Stimulated activated CD4-positive, alpha-beta T cell treated with anti-CD3 and anti-CD28 coated beads, Interleukin-1b, Interleukin-23, amount 100 ng/mL, for 48 hours (primary cell): ENCODE measurements around the gene GIPC2.
"Not testable (repeated sequence)": the region's sequence is repeated elsewhere in the genome, so short reads cannot be mapped to it uniquely, and the experiment has no call there.

Experiments
- DNase-seq: peaks from one replicate; pipeline ENCODE4 v3.0.0-alpha.2; 2020

GIPC2 gene

DNA sequence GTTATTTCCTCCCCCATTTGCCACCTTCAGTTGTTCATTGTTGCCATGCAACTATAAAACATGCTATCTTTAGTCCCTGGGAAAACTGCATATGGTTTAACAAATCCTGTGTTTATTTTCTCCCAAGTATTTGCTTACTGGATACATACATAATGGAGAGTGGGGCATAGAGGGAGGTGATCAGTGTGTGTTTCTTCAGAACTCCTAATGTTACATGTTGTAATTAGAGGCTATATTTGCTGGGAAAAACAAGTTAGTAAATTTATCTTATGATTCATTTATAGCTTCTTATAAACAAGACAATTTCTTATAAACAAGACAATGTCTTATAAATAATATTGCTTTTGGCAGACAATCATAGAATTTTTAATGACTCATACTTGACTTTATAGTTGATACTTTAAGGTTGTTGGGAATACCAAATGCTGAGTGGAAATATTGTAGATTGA is 7.3 kb upstream of the GIPC2 start:
- no peak for DNase-seq

DNA sequence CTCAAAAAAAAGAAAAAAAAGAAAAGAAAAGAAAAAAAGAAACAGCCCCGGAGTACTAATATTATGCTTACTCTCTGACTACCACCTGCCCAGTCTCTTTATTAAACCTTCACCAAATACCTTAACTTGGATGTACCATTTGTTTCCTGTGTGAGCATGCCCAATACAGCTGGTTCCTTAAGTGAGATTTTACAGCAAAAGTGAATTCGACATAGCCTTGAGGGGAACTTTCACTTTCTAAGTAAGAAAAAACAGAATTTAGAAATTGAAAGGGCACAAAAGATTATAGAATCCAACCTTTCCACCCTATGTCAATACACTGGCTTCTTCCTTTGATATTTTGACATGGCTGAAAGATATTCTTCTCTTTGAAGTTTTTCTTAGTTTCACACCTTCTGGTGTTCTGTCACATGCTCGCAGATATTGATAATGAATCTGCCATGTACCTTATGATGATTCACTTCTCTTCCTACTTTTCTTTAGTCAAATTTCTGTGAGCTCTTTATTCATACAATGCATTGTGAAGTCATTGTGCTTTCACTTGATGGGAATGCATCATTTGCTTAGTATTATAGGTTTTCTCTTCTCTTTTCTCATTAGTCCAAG is 5.2 kb upstream of the GIPC2 start:
- DNase-seq, result no peak

DNA sequence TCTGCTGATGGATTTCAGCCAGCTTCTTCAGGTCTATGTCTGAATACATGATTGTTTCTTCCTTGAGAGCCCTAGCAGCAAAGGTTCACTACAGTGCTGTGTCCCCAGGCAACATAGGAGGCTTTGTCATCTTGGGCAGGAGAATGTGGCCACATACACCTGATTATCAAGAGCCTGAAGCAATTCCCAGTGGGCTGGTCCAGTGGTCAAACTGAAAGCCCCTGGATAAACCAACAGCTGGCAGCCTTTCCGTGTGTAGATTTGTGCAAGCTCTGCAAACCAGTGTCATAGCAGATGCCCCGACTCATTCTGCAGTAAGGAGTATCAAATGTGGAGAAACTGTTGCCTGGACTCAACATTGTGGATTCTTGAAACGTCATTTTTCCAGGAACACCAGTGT is 2.3 kb upstream of the GIPC2 start:
- no peak for DNase-seq

DNA sequence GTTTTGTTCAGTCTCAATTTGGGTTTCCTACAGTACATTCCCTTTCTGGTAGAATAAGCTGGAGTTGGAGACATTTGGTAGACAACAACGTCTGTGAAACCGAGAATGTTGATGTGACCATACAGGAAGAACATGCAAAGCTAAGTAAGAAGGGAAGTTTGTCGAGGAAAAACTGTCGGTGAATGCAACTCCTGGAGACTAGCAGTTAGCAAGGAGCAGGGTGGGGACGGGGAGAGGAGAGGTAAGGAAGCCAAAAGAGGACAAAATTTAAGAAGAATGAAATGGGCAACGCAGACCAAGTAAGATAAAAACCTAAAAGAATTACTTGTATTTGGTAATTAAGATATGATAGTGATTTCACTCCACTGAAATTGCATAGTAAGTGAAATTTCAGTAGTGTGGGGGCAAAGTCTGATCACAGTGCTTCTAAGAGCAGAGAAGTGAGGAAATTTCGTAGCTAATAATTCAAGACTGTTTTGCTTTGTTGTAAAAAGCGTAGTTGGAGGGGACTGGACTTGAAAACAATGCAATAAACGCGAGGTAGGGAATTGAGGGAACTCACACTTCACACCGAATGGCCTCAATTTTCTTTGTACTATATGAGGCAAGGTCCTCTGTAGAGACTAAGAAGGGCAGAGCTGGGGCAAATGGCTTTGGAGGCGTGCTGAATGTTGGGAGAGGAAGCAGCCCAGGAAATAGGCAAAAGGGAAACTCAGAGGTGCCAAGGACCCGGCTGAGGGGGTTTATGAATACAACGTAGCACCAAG is 787 bp upstream of the GIPC2 start:
- DNase-seq, result no peak

DNA sequence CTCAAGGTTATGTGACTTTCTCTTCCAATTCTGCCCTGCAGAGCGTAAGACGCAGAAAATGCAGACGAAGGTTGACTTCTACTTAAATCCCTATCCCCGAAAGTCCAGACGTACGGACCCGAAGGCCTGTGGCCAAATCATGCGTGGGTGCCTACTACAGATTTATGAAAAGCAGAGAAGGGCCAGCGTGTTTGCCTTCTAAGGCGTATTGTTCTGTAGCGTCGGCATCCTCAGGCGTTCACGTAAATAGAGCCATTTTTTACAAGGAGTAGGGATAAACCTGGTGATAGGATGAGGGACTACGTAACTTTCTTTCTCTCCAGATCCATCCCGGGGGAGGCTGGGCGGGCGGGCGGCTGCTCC is 222 bp upstream of the GIPC2 start:
- no peak for DNase-seq

DNA sequence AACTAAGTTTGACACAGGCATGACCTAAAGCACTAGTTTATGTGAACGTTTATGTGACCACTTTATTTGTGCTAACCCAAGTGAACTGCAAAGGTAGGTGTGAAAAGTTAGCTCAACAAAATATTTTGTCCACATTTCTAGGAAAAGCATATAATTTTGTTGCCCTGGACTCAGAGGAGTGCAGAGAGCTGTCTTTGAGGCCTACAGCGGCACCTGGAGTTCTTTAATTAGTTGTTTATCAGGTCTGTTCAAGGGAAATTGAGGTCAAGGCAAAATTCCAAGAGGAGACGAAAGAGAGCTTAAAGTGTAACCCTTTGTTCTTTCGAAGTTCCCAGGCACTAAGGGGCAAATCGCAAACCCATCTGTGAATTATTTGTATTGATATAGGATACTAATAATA is 1.3 kb downstream of the GIPC2 start:
- no peak for DNase-seq

DNA sequence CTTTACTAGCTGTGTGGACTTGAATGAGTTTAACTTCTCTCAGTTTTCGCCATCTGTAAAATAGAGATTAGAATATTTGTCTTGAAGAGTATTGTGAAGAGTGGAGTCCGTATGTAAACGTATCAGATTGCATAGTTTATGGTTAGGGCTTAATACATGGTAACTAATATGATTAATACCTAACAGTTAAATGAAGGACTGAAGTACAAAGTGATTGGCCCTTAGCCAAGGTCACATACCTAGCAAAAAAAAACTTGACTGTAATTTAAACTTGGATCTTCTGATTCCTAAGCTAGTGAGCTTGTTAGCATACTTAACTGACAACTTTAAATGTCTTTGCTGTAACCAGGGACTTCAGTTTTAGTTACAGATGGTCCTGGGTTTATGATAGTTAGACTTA is 1.9 kb downstream of the GIPC2 start:
- no peak for DNase-seq

DNA sequence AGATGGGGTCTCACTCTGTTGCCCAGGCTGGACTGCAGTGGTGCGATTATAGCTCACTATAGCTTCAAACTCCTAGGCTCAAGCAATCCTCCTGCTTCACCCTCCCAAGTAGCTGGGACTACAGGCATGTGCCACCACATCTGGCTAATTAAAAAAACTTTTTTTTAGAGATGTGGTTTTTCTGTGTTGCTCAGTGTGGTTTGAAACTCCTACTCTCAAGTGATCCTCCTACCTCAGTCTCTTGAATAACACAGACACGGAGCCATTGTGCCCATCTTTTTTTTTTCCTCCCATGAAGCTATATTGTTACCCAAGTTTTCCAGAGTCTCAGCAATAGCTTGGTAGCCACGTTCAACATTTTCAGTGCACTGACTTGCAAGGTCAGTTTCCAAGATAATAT is 2.7 kb downstream of the GIPC2 start:
- DNase-seq, result no peak

DNA sequence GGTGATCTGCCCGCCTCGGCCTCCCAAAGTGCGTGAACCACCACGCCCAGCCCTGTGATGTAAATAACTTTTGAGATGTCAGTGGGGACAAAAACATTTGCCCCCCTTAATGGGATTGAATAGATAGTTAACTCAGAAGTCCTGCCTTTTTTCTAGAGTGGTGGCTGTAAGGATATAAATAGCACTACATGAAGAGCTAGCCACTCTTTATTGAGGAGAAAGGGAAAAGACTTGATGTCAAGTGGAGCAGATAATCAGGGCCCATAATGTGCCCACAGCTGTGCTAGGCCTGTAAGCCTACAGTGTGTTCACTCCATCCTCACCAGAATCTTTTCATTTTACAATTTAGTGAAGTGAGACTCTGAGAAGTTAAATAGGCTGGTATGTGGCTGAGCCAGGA is 3.6 kb downstream of the GIPC2 start:
- DNase-seq, result no peak

DNA sequence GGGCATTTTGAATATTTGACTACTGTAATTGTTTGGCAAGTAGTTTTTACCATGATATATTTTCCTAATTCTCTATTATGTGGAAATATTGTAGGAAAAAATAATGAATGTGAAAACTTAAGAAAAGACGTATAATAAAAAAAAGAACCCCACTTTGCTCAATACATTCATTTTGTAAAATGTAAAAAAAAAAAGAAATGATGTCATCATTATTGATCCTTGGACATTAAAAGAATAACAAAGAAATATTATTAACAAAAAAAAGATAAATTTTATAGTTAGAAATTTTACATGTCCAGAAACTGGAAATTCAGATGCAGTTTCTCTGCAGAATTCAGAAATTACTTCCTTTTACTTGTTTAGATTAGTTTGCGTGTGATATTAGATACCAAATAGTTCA is 5.2 kb downstream of the GIPC2 start:
- no peak for DNase-seq

DNA sequence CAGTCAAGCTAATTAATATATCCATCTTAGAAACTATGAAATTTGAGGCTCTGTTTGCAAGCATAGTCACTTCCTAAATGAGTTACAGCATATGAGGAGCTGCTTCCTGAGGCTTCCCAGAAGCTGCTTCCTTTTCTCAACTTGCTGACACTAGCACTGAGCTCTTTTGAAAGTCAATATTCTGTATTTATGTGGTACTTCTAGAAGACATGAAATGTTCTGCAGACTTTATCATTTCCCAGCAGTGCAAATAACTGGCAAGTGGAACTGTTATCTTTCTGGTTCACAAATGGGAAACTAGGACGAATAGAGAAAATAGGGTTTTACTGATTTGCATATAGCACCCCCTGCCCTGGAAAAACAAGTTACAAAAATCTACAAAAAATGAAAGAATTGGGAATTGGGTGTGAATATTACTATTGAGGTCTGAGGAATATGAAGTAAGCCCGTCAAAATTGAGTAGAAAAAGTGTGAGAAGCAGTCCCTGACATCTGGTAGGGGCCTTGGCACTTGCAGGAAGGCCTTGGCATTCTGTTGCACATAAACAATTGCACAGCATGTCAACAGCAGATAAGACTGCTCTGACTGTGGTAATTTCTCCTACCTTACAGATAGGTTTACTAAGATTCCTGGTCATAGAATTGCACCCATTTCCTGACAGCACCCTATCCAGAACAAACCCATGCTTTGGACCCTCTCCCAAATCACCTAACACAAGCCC is 7.1 kb downstream of the GIPC2 start:
- no peak for DNase-seq

DNA sequence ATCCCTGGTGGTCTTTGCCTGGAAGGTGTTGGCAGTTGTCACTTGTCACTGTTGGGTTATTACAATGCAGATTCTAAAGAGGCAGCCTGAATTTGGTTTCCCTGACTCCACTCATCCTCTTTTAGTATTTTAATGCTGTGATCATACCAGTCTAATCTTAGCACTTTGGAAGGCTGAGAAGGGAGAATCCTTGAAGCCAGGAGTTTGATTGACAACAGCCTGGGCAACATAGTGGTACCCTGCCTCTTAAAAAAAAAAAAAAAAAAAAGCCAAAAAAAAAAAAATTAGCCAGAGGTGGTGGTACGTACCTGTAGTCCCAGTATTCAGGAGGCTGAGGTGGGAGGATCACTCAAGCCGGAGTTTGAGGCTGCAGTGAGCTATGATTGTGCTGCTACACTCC is 7.7 kb downstream of the GIPC2 start:
- DNase-seq, result no peak

DNA sequence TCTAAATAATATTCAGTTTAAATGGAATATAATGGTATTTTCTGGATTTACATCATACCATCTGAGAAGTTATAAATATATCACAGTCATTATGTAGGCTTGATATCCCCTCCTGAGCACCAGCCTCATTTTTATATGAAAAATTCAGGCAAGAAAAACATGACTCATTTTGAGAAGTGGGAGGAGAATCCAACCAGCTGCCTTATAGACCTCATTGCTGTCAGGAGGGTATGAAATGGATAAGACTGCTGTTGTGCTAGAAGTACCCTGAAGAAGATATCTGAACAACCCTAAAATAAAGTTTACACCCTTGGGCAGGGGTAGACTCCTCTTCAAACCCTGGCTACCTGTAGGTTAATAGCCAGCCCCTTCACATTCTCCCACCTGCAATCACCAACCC is 8.8 kb downstream of the GIPC2 start:
- DNase-seq, result no peak

DNA sequence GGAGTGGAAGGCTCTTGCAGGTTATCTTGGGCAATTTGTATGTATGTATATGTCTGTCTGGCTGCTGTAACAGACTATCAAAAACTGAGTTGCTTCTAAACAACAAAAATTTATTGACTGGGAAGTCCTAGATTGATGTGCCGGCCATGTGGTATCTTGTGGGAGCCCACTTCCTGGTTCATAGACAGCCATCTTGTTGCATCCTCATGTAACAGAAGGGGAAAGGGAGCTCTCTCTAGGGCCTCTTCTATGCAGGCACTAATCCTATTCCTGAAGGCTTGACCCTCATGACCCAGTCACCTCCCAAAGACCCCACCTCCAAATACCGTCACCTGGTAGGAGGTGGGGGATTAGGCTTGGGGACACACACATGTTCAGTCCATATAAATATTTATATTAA is 9.2 kb downstream of the GIPC2 start:
- DNase-seq, result no peak

DNA sequence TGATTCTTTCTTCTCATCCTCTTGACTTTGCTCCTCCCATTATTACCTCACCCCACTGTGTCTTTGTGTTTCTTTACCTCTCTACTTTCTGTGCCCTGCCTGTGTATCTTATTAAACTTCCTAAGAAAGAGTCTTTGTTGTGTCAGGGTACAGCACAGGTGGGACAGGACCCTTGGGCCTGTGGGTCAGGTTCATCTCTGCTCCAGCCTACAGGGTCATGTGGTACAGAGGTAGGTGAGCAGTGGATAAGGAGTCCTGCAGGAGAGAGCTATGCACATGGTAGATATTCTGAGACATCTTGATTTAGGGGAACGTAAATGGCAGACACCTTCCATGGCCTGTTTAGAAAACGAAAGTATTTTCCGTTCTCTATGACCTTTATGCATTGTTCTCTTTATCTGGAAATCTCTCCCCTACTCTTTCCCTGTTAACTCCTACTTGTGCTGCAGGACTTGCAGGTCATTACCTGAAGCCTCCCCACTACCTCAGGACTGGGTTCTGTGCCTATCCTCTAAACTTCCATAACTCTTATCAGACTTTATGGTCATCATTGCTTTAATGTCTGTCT is 9.9 kb downstream of the GIPC2 start:
- no peak for DNase-seq

DNA sequence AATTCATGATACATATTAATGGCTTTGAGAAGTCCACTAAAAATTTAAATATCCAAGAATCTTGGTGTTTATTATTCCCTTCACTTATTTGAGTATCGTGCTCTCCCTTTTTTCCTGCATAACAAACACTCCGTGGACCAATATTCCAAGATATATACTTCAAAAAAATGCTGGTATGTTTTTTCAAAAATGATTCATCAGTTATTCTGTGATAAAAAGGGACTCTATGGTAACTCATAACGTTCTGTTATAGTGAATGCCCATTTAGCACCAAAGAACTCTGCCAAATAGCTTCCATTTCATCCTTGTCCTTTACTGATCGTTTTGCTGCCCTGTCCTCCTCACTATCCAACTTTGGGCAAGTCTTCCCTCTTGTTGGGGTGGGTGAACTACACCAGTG is 12.9 kb downstream of the GIPC2 start:
- no peak for DNase-seq

DNA sequence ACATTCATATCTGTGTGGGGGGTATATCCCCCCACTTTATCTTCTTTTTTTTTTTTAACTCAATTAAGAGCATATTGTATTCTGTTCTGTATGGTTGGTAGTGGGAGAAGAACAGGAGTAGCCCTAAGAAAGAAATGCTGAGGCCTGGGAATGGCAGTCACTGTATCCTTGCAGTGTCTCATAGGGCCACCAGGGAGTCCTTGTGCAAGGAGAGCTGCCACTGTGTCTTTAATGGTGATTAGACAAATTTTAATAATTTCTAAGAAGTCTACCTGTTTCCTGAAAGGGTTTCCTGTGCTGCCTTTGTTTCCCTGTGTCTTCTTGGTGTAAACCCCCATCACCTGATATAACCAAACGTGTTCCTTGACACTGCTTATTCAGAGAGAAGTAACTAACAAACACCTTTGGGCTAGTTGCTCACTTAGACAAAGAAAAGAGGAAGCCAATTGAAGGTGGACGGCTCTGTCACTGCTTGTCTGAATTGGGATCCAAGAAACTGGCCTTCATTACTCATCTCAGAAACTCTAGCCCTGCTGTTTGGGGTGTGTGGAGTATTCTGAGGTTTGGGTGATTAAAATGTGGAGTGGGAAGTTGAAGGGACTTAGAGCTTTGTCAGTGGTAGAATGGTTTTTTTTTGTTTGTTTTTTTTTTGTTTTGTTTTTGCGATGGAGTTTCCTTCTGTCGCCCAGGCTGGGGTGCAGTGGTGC is 15.2 kb downstream of the GIPC2 start:
- DNase-seq, result no peak

DNA sequence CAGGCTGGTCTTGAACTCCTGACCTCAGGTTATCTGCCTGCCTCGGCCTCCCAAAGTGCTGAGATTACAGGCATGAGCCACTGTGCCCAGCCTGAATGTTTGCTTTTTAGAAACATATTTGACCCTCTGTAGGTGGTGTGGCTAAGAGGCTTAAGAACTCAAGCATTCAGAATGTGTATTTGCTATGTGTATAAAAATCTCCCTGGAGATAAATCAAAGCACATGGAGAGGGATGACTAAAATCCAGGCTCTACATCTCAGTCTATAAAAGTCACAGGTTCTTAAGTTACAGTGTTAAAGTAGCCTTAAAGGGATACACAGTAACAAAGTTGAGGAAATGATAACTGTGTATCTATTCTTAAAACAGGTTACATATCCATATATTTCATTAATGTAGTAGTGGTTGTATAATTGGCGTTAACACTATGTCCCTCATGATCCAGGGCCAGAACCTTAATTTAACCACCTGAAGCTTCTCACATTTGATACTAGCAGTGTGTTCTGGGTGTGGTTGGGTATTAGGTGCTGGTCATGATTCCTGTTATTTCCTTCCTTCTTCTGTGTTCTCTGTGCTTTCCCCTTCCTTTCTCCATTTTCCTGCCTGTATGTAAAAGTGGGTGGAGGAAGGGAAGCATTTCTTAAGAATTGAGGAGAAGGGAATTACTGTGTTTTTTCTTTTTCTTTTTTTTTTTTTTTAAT is 16.2 kb downstream of the GIPC2 start:
- no peak for DNase-seq

DNA sequence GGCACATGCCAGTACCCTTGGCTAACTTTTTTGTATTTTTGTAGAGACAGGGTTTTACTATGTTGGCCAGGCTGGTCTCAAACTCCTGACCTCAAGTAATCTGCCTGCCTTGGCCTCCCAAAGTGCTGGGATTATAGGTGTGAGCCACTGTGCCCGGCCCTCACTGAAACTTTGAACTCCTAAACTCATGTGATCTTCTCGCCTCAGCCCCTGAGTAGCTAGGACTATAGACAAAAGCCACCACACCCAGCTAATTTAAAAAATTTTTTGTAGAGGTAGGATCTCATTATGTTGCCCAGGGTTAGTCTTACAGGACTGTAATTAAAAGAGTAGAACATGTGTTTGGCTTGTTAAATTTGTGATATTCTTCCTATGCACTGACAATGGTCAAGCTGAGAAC is 19.1 kb downstream of the GIPC2 start:
- not testable (repeated sequence) for DNase-seq

DNA sequence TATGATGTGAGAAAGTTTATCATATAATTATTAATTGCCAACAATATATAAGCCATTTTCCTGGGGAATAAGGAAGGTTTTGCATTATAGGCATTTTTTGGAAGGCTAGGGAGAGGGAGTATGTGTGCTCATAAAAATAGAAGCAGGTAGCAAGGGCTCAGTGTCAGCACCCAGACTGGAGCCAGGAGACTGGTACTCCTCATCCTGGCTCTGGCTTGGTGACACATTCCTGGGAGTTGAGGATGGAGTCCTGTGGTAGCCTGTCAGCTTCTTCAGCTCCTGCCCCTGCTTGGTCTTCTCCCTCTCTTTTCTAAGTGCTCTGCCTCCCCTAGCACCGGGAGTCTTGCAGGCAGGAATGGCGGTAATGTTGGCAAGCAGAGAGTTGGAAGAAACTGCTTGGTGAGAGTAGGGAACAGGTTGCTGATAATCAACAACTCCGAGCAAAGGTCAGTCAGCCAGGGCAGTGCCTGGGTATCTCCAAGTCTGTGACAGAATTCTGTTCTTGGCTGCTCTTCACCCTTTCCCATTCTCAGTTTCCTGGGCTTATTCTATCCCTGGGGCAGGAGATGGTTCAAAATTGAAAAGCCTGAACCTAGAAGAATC is 23.0 kb downstream of the GIPC2 start:
- no peak for DNase-seq

DNA sequence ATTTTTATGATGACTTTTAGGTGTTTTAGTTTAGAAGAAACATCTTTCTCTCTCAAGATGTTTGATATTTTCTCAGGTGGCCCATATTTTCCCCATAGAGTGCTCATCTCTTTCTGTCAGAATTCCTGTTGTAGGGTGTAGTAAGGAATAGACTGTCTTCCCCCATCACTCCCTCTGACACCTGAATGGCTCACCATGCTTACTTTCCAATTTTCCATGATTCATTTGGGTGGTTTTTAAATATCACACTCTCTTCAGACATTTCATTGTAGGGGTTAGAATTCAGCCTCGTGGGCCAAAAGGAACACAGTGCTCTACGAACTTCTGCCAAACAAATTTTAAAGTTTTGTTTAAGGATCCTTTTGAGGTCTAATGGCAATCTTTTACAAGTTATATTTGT is 24.0 kb downstream of the GIPC2 start:
- DNase-seq, result no peak

DNA sequence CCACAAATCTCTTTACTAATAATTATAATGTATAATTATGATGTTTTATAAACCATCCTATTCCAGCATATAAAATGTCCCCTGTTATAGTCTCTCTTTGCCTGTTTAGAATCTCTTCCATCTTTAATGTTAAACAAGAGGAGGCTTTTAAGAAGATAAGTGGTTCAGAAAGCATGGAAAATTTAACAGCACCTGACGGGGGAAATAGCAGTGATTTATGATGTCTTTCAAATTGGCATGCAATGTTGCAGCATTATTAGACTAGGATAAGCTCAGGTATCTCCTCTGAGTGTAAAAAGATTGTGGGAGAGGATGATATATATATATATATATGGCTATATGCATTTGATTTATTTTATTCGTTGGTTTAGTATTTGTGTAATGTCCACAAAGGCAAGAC is 24.4 kb downstream of the GIPC2 start:
- no peak for DNase-seq
